Pulmonary artery endothelial cell (primary cell): ENCODE measurements around the gene MARVELD1. TPM values are rescaled to one million over a fixed set of nuclear protein-coding genes. Genes with fewer than 3 reads are reported as not detected.
A peak's percentile ranks its signal among the peaks of the same experiment; 100 is the strongest.
"Not testable (repeated sequence)": the region's sequence is repeated elsewhere in the genome, so short reads cannot be mapped to it uniquely, and the experiment has no call there.

Source experiments
- DNase-seq: peaks from one replicate; pipeline ENCODE4 v3.0.0-alpha.2; 2011; ENCODE audit warnings: low read depth, low spot score
- total RNA-seq: library from RNA; depleted of rRNA; stranded (reverse); fragments of >200 nt; gene quantifications from 2 replicates; pipeline ENCODE4 v1.2.3, GENCODE V29; 2014

MARVELD1 gene
- 17.3 and 21.2 TPM in 2 replicates for total RNA-seq

DNA sequence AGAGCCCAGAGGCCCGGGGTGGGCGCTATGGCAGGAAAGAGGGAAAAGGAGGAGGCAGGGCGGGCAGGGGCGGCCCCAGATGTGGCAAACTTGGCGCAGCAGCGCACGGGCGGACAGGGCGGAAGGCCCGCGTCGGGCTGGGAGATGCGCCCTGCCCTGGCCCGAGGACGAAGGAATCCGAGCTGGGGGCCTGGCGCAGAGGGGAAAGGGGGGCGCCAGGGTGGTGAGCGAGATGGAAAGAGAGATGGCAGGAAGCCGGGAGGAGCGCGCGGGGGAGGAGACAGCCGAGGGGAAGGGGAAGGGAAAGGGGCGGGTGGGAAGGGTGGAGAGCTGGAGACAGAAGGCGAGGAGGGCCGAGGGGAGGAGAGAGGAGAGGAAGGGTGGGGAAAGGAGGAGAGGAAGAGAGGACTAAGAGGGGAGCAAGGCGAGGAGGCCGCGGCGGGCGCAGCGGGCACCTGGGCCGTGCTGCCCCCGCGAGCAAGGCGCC is at the start of gene MARVELD1:
Gene MARVELD1, plus strand, starts transcription at position 392 of the 487 bp plus-strand sequence. CDS start 147 bp downstream, outside the sequence.
- no peak for DNase-seq

DNA sequence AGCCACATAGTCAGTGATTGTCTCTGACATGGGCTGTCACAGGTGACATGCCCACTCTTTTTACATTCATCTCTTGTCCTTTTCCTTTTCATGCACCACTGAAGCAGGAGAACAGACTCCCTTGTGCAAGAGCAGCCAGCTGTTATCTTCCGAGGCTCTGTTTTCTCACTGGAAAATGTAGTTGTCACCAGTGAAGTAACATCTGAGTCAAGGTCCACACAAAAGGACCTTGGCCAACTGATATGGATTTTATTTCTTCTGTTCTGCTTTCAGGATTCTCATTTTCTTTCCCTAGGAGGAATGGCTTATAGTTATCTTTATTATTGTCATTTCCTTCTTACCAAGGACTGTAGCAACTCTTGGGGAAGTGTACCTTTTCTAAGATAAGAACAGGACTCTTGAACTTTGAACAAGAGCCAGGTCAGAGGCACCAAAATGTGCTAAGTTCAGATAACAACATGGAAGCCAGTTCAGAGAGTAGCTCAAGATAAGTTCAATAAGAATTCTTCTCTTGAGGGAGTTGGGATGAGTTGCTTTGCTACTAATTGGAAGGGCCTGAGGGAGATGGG is 49.2 kb upstream of the MARVELD1 start:
- DNase-seq = no peak

DNA sequence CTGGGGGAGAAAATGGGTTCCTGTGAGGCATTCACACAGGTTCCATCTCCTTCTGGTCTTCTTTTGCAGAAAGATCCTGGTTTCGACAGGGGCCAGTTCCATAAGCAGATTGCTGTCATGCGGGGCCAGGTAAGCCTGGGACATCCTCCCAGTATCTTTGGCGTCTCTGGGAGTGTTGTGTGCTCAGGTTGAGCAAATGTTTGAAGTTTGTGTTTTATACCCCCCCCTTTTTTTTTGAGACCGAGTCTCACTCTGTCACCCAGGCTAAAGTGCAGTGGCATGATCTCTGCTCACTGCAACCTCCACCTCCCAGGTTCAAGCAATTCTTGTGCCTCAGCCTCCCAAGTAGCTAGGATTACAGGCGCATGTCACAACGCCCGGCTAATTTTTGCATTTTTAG is 46.5 kb upstream of the MARVELD1 start:
- DNase-seq = no peak

DNA sequence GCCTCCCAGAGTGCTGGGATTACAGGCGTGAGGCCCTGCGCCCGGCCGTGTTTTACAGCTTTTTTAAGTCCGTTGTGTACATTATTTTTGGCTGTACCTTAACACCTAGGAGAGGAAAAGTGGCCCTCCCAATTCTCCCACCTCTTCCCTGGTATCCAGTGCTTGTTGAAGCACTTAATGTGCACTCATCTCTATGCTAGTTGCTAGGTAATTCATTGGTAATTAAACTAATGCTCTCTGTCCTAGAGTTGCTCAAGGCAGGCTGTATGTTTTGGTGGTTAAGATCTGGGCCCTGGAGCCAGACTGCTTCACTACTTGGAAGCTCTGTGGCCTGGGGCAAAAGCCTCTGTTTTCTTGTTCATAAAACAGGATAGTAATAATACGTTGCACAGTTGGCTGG is 46.1 kb upstream of the MARVELD1 start:
- no peak for DNase-seq

DNA sequence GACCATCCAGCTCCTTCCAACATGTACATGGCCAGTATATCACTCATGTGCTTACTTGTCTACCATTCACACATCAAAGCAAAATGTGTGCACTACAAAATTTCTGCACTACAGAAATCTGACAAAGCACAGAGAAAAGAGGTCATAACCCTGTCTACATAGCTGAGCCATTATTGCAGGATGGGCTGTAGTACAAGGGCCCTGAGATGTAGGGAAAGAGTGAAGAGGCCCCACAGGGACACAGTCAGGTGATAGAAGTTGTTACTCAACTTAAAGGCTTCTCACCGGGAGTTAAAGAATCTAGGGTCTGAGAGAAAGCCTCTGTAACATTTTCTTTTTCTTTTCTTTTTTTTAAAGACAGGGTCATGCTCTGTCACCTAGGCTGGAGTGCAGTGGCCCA is 44.0 kb upstream of the MARVELD1 start:
- DNase-seq = no peak

DNA sequence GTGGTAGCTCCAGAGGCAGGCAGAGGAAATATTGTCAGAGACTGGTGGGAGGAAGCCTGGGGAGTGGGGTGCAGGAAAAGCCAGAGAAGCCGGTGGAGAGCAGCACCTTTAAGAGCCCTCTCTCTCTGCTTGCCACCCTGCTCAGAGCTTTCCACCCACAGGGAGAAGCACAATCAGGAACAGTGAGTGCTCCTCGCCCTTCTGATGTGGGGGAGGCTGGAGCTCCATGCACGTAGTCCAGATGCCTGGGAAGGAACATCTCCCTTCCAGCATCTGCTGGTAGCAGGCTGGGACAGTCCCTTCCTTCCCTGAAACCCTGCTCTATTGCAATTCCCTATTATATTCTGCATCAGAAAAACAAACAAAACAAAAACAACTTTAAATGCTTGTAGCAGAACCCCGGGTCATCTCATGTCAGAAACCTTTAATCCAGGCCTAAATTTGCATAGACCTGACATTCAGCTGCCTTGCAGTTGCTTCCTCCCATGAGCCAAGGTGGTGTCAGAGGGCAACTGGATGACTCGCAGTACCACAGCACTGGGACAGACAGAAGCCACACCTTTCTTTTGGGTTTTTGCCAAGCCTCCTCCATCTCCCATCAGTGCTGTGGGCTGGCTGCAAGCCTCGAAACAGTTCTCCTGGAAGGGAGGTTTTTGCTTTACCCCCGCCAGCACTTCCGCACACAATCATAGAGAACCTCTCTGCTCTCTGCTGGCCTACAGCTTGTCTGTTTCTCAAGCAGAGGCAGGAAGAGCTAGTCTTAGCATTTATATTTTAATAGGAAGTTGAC is 39.6 kb upstream of the MARVELD1 start:
- DNase-seq = no peak

DNA sequence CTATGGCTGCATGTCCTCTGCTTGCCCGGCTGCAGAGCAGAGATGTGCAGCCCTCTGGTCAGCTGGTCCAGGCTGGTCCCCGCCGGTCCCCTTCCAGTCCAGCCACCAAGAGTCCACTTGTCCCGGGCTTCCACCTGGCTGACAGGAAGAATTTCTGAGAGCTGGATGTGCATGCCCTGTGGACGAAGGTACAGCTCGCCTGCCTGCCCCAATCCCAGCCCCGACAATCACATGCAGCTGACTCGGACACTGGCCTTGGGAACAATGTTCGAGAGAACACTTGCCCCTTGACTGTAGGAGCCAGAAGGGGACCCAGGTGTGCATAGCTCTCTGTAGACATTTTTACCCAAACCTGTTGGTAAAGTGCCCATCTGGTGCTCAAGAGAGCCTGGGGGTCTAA is 38.3 kb upstream of the MARVELD1 start:
- no peak for DNase-seq

DNA sequence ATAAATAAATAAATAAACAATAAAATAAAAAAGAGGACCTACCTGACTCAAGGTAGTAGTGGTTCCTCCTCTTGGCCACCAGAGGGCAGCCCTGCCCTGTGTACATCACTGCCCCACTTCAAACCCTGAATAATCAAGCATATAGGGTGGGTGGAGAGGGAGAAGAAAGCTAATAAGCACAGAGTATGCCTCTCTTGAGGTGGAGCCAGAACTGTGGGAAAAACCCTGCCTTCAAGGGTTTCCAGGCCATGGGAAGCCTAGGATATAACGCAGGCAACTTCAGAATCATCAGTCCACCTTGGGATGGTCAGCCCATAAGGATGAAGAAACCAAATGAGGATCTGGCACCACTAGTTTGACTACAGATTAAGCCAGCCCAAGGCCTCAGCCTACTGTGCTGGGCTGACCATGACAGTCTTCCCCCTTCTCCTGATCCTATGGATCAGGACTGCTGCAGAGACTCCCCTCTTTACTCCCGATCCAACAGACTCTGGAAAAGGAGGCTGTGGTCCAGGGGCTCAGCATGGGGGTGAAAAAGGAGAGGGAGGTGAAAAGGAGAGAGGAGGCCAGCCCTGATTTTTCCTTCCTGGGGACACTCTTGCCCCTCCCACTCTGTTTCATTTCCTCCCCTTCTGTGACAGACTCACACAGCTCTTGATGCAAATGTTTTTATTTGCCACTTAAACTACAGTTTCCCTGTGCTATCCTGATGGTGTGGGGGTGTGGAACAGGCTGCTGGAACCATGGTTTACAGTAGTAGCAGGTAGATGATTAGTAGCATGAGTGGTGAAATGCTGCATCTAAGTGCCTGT is 36.6 kb upstream of the MARVELD1 start:
- no peak for DNase-seq

DNA sequence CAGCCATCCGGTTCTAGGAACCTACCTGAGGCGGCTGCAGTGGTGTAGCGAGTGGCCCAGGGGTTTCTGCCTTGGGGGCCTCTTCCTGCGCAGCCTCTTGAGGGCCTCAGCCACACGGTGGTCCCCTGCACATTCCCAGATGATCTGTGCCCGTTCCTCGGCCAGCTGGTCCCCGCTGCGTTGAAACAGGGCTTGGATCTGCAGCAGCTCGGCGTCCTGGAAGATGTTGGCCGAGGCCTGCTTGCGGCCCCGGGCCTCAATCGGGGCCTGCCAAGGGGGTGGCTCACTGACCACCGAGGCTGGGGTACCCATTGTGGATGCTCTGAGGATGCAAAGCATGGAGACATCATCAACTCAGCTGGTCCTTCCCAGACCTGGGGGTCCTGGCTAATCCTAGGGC is 33.9 kb upstream of the MARVELD1 start:
- no peak for DNase-seq

DNA sequence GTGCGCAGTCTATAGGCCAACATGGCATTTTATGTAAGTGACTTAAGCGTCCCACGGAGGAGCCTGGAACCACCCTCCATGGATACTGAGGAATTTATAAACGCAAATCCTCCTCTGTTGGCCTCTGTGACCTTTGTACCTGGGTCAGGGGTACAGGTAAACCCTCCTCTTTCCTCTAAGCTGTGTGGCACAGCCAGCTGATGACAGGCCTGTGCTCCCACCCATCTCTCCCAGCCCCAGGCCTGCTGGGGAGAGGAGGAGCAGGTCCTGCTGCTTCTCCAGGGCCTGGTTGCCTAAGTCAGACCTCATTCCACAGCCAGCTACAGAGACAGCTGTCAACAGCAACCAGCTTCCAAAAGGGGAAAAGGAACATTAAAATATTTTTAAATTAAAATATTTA is 31.5 kb upstream of the MARVELD1 start:
- no peak for DNase-seq

DNA sequence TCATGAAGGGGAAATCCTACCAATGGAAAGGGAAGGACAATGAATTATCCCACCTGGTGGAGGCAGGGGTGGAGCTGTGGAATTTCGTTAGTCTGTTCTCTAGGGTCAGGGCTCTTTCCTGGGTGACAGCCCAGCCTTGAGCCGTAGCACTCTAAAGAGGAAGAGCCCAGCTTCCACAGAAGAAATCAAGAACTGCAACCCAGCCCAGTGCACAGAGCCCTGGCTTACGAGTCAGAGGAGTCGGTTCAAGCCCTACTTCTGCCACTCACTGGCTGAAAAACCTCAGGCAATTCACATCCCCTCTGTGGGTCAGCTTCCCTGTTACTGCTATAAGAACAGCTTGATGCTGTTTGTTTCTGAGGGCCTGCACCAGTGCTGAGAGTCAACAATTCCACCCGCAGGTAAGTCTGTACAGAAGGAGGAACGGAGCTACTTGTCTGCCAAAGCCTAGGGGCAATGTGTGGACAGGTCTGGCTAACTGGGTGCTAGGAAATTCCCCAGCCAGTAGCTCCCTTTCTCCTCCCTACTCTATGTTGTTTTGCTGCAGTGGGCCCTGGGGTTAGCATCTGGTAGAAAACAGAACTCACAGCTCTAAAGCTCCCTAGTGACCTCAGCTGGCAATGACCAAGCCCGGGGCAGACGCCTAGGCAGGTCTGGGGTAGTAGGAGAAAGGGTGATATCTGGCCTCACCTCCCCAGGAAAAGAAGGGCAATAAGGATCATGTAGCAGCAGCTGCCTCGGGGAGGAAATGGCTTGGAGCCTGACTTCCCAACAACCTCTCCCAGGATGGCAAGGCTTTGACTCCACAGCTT is 29.8 kb upstream of the MARVELD1 start:
- no peak for DNase-seq

DNA sequence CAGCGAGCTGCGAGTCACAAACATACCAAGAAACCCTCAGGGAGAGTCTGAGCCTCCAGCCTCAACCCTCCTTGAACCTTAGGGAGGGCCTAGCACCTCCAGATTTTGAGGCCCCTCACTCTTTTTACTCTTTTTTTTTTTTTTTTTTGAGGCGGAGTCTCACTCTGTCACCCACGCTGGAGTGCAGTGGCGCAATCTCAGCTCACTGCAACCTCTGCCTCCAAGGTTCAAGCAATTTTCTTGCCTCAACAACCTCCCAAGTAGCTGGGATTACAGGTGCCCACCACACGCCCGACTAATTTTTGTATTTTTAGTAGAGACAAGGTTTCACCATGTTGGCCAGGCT is 29.2 kb upstream of the MARVELD1 start:
- not testable (repeated sequence) for DNase-seq

DNA sequence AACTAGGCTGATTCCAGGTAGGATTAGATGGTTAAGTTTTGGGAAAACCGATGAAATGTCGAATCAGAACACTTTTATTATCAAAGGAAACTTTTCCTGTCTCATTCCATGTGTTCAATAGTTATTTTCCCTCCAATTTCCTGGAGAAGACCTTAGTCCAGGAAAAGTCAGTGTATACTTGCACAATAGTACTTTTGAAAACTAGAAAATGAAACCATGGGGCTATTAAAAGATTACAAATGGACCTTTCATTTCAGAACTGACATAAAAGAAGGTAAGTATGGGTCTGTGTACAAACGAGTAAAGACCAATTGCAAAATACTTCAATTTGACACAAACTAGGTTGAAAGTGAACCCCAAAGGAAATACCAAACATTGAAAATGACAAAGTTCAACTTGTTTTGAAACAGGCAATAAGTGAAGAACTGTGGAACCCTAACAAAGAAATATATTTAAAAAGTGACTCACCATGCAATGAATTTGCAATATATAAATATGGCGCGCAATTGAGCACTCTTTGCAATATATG is 28.6 kb upstream of the MARVELD1 start:
- no peak for DNase-seq

DNA sequence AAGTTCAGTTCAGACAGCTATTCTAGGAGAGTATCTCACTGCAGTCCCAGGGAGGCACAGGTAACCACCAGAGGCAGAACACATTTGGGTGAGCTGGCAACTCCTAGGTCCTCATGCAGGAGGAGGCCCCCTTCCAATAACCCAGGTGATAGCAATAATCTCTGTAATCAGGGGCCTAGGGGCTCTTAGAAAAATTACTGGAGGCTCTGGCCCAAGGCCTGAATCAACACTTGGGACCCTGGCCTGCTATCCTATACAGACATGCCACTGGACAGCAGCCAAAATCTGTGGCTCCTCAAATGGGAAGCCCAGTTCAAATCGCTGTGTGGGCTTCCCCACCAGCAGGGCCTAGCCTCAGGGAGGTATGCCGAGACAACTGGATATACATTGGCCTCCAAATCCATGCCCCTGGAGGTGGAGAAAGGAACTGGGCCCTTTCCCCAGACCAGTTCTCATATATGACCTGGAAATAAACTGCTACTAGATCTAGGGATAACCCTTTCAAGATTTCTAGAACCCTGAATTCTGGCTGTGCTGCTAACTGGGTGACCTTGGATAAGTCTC is 28.1 kb upstream of the MARVELD1 start:
- no peak for DNase-seq

DNA sequence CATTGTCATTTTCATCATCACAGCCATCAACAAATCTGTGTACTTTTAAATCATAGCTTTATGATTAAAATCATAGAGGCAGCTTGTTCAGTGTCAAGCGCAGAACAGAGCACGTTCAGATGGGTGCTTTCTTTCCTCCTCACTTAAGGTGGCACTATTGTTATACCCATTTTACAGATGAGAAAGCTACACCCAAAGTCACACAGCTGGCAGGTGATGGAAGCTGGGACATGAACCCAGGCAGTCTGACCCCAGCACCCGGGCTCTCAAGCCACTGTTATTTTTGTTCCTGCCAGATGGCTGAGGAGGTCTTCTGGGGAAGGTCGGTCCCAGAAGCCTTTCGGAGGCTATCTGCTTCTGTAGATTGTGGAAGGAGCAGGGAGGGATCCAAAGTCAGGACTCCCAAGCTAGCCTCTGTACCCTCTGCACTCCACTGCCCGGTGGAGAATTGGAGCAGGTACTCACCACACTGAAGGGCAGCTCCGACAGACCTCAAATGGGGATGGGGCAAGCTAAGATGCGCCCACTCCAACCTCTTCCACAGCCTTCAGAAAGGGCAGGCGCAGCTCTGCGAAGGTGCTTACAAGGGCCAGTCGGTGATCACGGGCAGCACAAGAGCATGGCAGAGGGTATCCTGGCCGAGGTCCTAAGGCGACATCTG is 27.1 kb upstream of the MARVELD1 start:
- DNase-seq = no peak

DNA sequence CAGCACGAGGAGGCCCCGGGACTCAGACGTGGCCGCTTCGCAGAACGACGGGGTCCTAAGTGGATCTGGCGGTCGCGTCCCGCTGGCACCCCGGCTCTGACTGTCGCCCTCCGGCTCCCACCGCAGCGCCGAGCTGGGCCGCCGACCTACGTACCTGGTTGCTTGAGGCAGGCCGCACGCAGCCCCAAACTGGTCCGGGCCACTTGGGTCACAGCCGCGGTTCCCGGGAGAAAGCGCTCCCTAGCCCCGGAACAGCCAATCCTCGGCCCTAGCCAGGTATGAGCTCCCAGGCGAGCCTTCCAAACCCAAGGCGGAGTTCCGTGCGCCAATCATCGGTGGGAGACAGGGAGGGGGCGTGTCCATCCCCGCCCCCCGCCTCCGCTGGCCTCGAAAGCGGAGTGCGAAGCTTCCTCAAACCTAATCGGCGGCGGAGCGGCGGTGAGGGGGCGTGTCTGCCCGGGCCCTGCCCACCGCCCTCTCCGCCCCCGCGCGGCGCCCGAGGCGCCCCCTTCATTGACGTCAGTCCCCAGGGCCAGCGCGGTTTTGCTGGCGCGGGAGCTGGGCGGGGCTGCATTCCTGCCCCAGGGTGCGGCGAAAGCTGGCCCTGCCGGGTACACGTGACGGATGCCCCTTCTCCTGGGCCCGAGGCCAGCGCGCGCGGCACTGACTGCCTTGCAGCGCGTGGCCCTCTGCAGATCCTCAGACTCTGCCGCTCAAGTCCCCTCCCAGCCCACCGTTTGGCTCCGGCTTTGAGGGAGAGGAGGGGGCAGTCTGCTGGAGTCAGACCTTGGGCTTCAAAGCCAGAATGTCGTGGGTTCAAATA is 26.4 kb upstream of the MARVELD1 start, which contains the start of gene AVPI1:
Gene AVPI1, minus strand, starts transcription at position 280 of the 823 bp plus-strand sequence. CDS start 7,336 bp downstream, outside the sequence.
- DNase-seq = peak; percentile 84

DNA sequence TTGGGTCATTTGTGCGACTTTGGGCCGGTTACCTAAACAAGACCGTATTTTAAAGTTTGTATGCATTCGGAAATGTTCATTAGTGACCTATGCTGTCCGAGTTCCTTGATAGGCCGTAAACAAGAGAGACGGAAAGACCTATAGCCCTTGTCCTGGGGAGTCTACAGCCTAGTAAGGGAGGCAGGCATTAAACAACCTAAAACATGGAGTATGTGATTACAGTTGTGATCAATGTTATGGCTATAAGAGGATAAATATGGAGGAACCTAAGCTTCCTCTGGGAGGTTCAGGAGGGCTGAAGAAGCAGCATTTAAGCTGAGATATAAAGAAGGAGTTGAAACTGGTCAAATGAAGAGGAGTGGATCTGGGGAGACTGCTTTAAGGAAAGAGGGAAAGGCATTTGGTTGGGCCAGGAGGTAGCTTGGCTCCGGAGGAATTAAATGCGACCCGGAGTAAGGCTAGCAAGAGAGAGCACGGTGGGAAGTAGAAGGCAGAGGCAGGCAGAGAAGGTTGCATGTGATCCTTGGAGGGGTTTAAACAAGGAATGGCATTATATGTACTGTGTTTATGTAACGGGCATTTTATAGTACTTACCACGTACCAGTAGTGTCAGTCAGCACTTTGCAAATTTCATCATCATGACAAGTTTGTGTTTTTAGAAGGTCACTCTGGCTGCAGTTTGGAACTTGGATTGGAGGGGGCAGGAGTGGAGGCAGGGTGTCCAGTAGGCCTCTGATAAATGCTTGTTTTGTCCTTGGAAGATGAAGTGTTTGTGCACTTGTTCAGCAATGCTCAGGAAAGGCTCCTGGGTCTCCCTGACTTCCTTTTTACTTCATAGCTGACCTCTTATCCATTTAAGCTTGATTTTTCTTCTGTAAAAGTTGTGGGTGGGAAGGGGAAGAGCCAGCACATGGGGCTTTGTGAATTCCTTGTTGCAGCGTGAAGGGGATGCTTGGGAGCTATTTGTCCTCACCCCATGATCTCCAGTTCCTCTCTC is 25.4 kb upstream of the MARVELD1 start:
- DNase-seq = no peak

DNA sequence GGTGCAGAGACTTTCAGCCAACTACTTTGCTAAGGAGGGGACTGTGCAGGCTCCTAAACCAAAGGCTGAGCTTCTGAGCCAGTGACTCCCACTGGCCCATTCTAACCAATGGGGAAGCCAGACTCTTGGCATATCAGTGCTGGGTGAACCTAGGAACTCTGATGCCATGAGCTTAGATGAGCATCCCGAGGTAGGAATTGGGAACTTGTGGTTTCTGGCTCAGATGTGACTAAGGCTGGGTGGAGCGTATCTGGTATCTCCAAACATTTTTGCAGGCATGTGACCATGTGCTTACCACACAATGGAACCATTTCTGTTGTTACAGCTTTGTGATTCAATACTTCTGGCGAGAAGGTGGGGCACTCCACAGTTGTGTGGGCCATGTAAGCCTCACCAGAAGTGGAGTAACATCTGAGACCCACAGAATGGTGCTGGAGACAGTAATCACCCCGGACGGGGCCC is 23.9 kb upstream of the MARVELD1 start:
- DNase-seq = no peak
